ENCODE data around the gene LYPD3. TPM values are rescaled to one million over a fixed set of nuclear protein-coding genes. Genes with fewer than 3 reads are reported as not detected.
"Not testable (repeated sequence)": the region's sequence is repeated elsewhere in the genome, so short reads cannot be mapped to it uniquely, and the experiment has no call there.

Gene LYPD3
- total RNA-seq = 2.8 TPM
- 7.7 TPM for polyA plus RNA-seq

DNA sequence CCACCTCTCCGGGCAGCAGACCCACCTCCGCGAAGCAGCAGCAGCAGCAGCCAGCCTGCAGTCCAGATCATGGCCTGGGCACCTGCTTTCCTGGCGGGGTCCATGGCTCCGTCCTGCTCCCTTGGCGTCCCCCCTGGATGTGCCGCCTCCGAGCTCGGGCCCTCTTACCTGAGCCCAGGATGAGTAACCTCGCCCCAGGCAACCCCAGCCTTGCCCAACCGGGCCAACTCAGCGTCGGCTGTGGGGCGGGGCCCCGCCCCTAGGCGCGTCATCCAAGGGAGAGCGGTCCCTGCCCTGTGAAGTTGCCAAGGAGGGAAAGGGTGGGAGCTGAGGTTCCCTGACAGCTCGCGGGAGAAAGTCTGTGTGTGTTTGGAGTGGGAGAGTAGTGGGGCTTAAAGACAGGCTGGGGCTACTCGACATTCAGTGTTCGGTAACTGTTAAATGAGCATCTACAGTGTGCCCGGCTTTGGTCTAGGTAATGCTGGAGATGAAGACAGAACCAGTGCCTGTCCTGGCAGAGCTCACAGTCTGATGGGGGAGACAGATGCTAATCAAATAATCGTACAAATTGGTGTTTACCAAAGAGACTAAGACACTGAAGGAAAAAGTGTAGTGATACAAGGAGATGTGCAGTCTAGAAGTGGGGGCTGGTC is at the start of gene LYPD3:
Gene LYPD3 (minus strand): TSS at position 141 of the 653 bp plus-strand sequence. CDS start 37 bp downstream, at position 104.
- peak within 1 kb of the TSS; percentile 11 for H3K27ac ChIP-seq (ENCODE audit: low read depth)
- H3K4me1 ChIP-seq (ENCODE audit: insufficient read depth) = no peaks in the 10 kb centered on the region
- H3K36me3 ChIP-seq (ENCODE audit: insufficient read depth) = no peaks in the 10 kb centered on the region
- H3K4me3 ChIP-seq (ENCODE audit: low read depth, low read length) = peak within 1 kb of the TSS; percentile 48
- 21% methylated on average over 24 of the region's 24 CpGs for WGBS
- DNase-seq (ENCODE audit: extremely low spot score) = no peak

DNA sequence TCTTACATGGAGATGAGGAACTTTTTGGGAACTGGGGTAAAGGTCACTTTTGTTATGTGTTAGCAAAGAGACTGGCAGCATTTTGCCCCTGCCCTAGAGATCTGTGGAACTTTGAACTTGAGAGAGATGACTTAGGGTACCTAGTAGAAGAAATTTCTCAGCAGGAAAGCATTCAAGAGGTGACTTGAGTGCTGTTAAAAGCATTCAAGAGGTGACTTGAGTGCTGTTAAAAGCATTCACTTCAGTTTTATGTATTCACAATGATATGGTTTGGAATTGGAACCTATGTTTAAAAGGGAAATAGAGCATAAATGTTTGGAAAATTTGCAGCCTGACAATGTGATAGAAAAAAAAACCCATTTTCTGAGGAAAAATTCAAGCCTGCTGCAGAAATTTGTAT is 47.0 kb upstream of the LYPD3 start:
- H3K36me3 ChIP-seq (ENCODE audit: insufficient read depth); H3K27ac ChIP-seq (ENCODE audit: low read depth); DNase-seq (ENCODE audit: extremely low spot score); H3K4me1 ChIP-seq (ENCODE audit: insufficient read depth); H3K4me3 ChIP-seq (ENCODE audit: low read depth, low read length): not testable (repeated sequence)

DNA sequence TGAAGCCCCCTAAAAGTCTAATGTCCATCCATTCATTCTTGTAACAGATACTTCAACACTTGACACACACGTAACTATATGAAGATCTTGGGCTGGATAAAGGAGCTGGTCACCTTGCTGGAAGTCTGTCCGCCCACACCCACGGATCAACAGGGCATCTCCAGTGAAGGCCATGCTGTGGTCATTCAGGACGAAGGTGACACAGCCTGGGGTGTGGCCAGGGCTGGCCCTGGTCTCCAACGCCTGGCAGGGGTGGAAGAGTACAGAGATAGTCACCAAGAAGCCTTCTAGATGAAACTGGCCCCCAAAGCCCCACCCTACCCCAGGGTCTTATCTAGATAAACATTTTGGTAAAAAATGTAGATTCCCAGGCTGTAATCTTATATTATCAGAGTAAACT is 45.9 kb upstream of the LYPD3 start:
- Histone ChIP-seq H3K4me1 (ENCODE audit: insufficient read depth) (no peaks in the 10 kb centered on the region), H3K4me3 (ENCODE audit: low read depth, low read length) (no peak overlapping the region), H3K27ac (ENCODE audit: low read depth) (no peak overlapping the region), H3K36me3 (ENCODE audit: insufficient read depth) (peaks cover 5% of the 10 kb centered on the region)
- WGBS = 95% methylated on average over 5 of the region's 5 CpGs
- DNase-seq (ENCODE audit: extremely low spot score) = no peak

DNA sequence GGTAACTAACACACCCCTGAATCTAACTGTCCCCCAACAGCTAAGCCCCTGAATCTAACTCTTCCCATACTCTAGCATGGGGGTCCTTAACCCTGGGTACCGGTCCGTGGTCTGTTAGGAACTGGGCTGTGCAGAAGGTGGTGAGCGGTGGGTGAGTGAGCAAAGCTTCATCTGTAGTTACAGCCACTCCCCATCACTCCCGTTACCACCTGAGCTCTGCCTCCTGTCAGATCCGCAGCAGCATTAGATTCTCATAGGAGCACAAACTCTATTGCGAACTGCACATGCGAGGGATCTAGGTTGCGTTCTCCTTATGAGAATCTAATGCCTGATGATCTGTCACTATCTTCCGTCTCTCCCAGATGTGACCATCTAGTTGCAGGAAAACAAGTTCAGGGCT is 45.3 kb upstream of the LYPD3 start:
- WGBS = 98% methylated on average over 9 of the region's 9 CpGs
- Histone ChIP-seq H3K4me3 (ENCODE audit: low read depth, low read length) (no peak overlapping the region), H3K4me1 (ENCODE audit: insufficient read depth) (no peaks in the 10 kb centered on the region), H3K27ac (ENCODE audit: low read depth) (no peak overlapping the region), H3K36me3 (ENCODE audit: insufficient read depth) (peaks cover 5% of the 10 kb centered on the region)
- no peak for DNase-seq (ENCODE audit: extremely low spot score)

DNA sequence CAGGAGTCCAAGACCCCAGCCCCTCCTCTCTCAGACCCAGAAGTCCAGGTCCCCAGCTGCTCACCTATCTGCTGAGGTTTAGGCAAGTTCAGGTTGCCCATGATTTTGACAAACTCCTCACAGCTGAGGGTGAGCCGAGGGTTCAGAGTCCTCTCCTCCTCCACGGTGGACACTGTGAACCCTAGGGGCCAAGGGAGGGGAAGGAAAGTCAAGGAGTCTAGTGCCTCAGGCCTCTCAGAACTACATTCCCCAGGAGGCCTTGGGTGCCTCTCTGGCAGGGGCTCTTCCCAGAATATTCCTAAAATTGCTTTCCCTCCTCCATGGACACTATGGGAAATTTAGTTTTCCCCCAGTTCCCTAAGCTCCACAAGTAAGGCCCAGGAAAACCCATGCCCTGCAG is 42.5 kb upstream of the LYPD3 start:
- Histone ChIP-seq H3K27ac (ENCODE audit: low read depth) (no peak overlapping the region), H3K4me1 (ENCODE audit: insufficient read depth) (no peaks in the 10 kb centered on the region), H3K36me3 (ENCODE audit: insufficient read depth) (peaks cover 5% of the 10 kb centered on the region), H3K4me3 (ENCODE audit: low read depth, low read length) (no peak overlapping the region)
- no peak for DNase-seq (ENCODE audit: extremely low spot score)
- 87% methylated on average over 2 of the region's 2 CpGs for WGBS

DNA sequence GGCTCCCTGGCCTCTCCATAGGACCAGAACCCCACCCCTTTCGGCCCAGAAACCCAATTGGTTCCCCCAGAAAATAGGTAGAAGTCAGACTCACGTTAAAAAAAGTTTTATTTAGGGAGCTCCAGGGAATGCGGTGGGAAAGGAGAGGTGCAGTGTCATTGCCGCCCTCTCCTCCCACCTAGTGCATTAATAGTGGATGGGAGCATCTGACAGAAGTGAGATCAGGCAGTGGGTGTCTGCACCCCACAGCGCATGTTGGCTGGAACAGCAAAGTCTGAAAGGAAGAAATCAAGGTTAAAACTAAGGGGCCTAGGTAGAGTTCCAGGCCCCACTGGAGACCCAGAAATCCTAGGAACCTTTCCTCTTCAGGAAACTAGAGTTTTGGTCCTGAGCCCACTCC is 41.2 kb upstream of the LYPD3 start:
- no peak for DNase-seq (ENCODE audit: extremely low spot score)
- 92% methylated on average over 5 of the region's 5 CpGs for WGBS
- H3K36me3 ChIP-seq (ENCODE audit: insufficient read depth) = peaks cover 5% of the 10 kb centered on the region
- no peak overlapping the region for H3K4me3 ChIP-seq (ENCODE audit: low read depth, low read length)
- H3K4me1 ChIP-seq (ENCODE audit: insufficient read depth) = no peaks in the 10 kb centered on the region
- H3K27ac ChIP-seq (ENCODE audit: low read depth) = no peak overlapping the region

DNA sequence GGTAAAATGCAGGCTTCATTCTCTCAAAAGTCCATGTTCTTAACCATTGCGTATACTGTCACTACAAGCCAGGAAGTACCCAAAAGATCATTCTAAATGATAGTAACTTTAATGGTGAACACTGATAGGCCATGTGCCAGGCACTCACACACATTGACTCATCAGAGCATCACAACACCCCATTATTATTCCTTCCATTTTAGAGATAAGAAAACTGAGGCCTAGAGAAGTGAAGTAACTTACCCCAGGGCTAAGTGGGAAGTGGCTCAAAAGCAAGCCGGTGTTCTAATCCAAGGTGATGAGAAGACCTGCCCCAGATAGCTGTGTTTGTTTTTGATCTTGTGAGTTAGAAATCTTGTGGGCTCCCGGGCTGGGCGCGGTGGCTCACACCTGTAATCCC is 40.5 kb upstream of the LYPD3 start:
- WGBS = 96% methylated on average over 5 of the region's 5 CpGs
- H3K4me1 ChIP-seq (ENCODE audit: insufficient read depth) = no peaks in the 10 kb centered on the region
- DNase-seq (ENCODE audit: extremely low spot score) = no peak
- no peak overlapping the region for H3K4me3 ChIP-seq (ENCODE audit: low read depth, low read length)
- peaks cover 5% of the 10 kb centered on the region for H3K36me3 ChIP-seq (ENCODE audit: insufficient read depth)
- H3K27ac ChIP-seq (ENCODE audit: low read depth) = no peak overlapping the region

DNA sequence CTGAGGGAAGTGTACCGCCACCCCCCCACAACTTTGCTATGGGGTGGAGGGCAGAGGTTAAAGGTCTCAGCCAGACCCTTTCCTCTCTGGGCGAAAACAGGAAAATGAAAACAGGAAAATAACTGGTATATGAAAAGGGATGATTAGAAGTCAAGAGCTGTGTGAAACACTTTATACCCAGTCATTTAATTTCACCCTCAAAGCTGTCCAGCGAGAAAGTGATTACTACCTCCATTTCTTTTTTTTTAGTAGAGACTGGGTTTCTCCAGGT is 39.7 kb upstream of the LYPD3 start:
- WGBS = 88% methylated on average over 3 of the region's 3 CpGs
- H3K4me1 ChIP-seq (ENCODE audit: insufficient read depth) = no peaks in the 10 kb centered on the region
- no peak overlapping the region for H3K4me3 ChIP-seq (ENCODE audit: low read depth, low read length)
- no peak overlapping the region for H3K27ac ChIP-seq (ENCODE audit: low read depth)
- peaks cover 5% of the 10 kb centered on the region for H3K36me3 ChIP-seq (ENCODE audit: insufficient read depth)
- DNase-seq (ENCODE audit: extremely low spot score) = no peak

DNA sequence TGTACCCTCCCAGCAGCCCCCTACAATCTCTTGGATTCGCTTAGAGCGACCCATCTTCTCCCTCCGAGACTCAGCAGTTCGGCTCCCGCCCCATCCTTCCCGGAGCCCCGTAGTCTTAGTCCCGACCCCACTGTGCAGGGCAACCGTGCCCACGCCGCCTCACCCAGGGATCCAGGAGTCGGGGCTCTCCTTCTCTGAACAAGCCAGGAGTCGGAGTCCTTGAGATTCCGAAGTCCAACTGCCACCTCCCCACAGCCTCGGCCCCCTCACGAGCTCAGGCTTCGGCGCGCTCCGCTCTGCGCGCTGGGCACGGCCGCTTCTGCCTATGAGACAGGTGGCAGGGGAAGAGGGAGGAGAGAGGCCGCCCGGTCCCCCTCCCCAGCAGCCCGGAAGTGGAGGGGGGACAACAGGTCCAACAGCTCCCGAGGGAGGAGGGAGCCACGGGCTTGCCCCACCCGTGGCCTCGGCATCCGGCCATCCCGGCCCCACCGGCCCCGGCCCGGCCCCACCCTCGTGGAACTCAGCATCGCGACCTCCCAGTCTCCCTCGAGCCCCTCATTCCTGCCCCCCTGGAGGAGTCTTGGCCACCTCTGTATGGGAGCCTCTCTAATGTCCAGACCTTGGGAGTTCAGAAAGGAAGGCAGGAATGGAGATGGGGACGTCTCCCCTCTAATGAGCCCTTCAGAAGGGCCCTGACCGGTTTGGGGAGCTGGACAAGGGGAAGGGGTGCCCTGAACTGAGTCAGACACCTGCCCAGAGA is 39.2 kb upstream of the LYPD3 start, which contains the start of gene PHLDB3:
Gene PHLDB3 (minus strand): TSS at position 321 of the 760 bp plus-strand sequence. CDS start 628 bp downstream, outside the sequence.
- peak within 1 kb of the TSS; percentile 89 for H3K27ac ChIP-seq (ENCODE audit: low read depth)
- peak within 1 kb of the TSS; percentile 62 for H3K4me3 ChIP-seq (ENCODE audit: low read depth, low read length)
- peaks cover 2% of the 10 kb centered on the region for H3K36me3 ChIP-seq (ENCODE audit: insufficient read depth)
- 3% methylated on average over 42 of the region's 42 CpGs for WGBS
- DNase-seq (ENCODE audit: extremely low spot score) = no peak
- H3K4me1 ChIP-seq (ENCODE audit: insufficient read depth) = no peaks in the 10 kb centered on the region

DNA sequence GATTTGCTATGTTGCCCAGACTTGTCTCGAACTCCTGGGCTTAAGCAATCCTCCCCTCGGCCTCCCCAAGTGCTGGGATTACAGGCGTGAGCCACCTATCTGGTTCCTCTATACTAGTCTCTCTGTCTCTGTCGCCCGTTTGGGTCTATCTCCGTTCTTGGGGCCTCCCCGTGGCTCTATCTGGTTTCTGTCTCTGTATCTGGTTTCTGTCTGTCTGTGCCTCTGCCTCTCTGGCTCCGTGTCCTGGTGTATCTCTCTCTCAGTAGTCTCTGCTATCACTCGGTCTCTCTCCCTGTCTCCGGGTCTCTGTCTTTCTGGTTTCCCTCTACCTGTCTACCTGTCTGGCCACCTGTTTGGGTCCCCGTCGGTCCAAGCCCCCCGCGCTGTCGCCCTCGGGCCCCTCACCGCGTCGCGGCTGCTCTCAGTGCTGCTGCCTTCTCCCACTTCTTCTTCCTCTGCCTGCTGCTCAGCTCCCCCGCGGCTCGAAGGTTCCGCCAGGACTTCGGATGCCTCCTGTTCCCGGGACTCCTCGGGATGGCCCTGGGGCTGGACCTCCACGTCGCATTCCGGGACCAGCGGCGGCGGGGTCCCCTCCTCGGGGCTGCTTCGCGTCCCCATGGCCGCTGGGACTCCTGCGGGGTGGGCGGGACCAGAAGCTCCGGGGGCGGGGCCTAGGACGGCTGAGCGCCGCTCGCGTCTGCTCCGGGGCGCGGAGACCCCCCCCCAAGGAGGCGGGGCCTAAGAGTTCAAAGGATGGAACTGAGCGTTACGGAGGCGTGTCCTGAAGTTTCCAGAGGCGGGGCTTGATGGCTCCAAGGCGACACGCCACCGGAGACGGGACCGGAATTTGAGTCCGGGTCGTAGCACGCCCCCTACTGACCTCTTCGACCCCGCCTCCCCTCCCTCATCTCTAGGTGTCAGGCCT is 38.4 kb upstream of the LYPD3 start:
- Histone ChIP-seq H3K4me1 (ENCODE audit: insufficient read depth) (no peaks in the 10 kb centered on the region), H3K4me3 (ENCODE audit: low read depth, low read length) (peak overlapping the region; percentile 62), H3K36me3 (ENCODE audit: insufficient read depth) (peaks cover 2% of the 10 kb centered on the region), H3K27ac (ENCODE audit: low read depth) (peak overlapping the region; percentile 89)
- under 1% methylated on average over 64 of the region's 64 CpGs for WGBS
- peak; percentile 92 for DNase-seq (ENCODE audit: extremely low spot score)

DNA sequence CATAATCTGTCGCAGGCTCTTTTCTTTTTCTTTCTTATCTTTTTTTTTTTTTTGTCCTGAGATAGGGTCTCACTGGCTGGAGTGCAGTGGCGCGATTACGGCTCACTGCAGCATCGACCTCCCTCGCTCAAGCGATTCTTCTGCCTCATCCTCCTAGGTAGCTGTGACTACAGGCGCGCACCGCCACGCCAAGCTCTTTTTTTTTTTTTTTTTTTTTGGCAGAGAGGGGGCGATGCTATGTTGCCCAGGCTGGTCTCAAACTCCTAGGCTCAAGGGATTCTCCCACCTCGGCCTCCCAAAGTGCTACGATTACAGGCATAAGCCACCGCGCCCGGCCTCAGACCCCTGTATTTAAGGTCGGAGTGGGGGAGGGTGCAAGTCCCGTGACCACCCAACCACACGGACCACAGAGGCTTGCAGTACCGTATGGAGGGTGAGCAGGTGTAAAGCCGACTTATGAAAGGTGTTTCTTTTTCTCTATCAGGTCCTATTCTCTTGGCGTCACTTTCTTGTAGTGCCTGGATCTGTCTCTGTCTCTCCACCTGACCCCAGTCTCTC is 37.1 kb upstream of the LYPD3 start:
- WGBS = 82% methylated on average over 23 of the region's 23 CpGs
- H3K4me3 ChIP-seq (ENCODE audit: low read depth, low read length) = no peak overlapping the region
- peaks cover 2% of the 10 kb centered on the region for H3K36me3 ChIP-seq (ENCODE audit: insufficient read depth)
- H3K27ac ChIP-seq (ENCODE audit: low read depth) = no peak overlapping the region
- no peaks in the 10 kb centered on the region for H3K4me1 ChIP-seq (ENCODE audit: insufficient read depth)
- no peak for DNase-seq (ENCODE audit: extremely low spot score)

DNA sequence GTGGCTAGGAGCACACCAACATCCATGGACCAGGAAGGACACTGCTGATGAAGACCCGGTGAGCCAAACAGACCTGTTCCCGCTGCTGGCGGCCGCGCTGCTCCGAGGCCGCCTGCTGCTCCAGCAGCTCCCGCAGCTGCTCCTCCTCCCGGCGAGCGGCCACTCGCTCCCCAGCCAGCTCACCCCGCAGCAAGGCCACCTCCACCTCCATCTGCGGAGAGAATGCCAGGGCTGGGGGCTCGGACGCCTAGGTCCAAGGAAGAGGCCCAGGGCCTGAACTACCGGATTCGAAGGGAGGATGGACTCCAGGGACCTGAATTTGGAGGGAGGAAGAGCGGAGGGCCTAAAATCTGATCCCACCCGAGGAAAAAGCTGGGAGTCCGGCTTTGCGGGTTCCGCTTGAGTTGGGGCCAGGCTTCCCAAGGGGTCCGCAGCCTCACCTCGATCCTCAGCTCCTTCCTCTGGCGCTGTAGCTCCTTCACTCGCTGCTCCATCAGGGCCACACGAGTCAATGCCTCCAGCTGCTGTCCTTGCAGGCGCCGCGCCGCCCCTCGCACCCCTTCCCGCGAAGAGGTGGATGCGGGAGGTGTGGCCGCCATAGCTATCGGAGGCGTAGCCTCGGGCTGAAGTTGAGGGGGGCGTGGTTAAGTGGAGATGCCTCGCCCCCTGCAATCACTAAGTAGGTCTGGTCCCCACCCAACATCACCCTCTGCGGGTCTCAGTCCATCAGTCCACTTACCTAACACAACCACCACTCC is 36.4 kb upstream of the LYPD3 start:
- H3K36me3 ChIP-seq (ENCODE audit: insufficient read depth) = peaks cover 5% of the 10 kb centered on the region
- H3K4me1 ChIP-seq (ENCODE audit: insufficient read depth) = no peaks in the 10 kb centered on the region
- 63% methylated on average over 43 of the region's 43 CpGs for WGBS
- no peak overlapping the region for H3K27ac ChIP-seq (ENCODE audit: low read depth)
- DNase-seq (ENCODE audit: extremely low spot score) = no peak
- H3K4me3 ChIP-seq (ENCODE audit: low read depth, low read length) = no peak overlapping the region

DNA sequence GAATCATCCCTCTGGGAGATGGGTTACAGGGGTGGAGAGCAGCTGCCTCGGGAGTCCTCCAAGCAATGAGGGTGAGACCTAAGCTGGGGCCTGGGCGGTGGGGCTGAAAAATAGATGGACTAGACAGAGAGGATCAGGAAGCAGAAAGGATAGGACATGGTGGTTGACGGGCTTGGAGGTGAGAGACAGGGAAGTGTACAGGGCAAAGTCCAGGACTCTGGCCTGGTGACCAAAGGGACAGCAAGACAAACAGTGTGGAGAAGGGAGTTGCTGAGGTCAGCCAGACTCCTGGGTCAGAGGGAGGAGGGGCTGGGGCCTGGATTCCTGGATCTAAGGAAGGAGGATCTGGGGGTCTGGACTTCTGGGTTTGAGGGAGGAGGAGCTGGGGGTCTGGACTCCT is 33.6 kb upstream of the LYPD3 start:
- Histone ChIP-seq H3K27ac (ENCODE audit: low read depth) (no peak overlapping the region), H3K36me3 (ENCODE audit: insufficient read depth) (peaks cover 9% of the 10 kb centered on the region), H3K4me3 (ENCODE audit: low read depth, low read length) (no peak overlapping the region), H3K4me1 (ENCODE audit: insufficient read depth) (no peaks in the 10 kb centered on the region)
- 76% methylated on average over 3 of the region's 3 CpGs for WGBS
- DNase-seq (ENCODE audit: extremely low spot score) = no peak
